NCI-H1930 (cell line): Measurements from ENCODE around the gene PLA2G4B.

Source experiments
- DNase-seq, 2 experiments: peaks; one replicate each; lab custom pipeline; 2025; lab: John Stamatoyannopoulos, UW

The PLA2G4B gene

DNA sequence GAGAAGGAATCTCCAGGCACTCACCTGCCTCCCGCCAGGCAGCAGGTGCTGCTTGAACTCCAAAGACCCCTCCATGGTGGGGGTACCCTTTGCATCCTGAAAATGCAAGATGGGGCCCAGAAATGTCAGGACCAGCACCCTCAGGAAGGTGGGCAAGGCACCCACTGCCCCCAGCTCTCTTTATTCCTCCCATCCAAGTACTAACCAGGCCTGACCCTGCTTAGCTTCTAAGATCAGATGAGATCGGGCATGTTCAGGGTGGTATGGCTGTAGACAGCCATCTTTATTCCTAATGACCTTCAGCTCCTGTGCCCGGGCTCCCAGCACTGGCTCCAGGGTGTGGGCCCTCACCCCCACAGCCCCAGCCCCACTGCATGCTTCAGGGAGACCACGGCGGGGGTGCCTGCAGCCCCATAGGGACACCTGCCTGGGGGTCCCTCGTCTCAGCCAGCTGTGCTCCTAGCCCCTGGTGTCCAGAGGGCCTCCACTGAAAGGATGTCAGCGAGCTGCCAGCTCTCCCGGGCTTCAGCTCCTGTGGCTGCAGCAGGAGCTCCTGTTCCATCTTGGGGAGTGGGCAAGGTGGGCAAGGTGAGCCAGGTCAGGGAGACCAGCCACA, 13.2 kb downstream of the PLA2G4B start:
- no peak for DNase-seq

- DNase-seq, result no peak
Observed at GRCh38 chr15:41852736-41853590, 14.3 kb downstream of the PLA2G4B start.

DNA sequence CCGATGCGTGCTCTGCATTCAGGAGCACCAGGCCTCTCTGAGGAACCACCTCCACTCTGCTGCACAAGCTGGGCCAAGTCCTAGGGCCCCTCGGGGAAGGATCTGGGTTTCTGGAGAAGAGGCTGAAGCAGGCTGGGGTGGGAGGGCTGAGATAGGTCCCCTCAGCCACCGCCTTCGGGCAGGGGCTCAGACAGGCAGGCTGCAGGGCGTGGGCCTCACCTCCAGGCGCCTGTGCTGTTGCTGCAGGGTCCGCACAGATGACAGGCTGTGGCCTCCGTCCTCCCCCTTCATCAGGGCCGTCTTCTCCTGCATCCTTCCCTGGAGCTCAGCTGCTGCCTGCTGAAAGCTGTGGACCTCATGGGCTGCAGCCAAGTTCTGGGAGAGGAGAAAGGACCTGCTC, 15.2 kb downstream of the PLA2G4B start:
- no peak for DNase-seq

GRCh38 chr15:41854443-41854842, 15.8 kb downstream of the PLA2G4B start:
- DNase-seq, result no peak

GRCh38 chr15:41855261-41855961, 16.8 kb downstream of the PLA2G4B start:
- DNase-seq, result no peak

DNA sequence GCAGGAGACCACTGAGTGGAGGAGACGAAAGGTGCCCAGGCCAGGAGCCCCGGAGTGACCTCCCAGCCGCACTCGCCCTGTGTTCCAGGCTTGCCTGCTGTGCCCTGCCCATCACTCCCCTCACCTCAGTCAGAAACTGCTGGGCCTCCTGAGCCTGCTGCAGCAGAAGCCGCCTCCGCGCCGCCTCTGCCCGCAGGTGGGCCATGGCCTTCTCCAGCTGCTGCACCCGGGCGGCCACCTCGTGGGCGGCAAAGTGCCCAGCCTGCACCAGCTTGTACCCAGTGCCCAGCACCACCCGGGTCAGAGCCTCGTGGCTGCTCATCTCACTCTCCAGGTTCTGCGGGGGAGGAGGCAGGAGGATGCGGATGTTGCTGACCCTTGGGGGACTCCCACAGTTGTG, 17.6 kb downstream of the PLA2G4B start:
- DNase-seq, result no peak

GRCh38 chr15:41856716-41857115, 18.1 kb downstream of the PLA2G4B start:
- DNase-seq, result no peak

- DNase-seq, result no peak
Observed at GRCh38 chr15:41857316-41857715, 18.7 kb downstream of the PLA2G4B start.

DNA sequence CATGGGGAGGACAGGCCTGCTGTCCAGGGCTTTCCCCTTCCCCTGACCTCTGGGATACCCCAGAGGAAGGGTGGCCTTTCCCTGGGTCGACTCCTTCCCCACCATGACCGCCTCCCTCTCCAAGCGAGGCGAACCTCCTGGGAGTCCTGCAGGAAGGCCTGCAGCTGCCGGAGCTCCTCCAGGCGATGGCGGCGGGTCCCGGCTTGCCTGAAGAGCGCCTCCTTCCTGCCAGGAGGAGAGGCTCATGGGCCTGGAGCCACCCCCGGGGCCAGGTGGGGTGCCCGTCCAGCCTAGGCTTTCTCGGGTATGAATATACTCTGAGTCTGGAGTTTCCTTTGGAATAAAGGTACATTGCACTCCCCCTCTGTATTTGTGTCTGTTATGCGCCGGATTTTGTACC, 20.1 kb downstream of the PLA2G4B start:
- DNase-seq, result no peak

DNA sequence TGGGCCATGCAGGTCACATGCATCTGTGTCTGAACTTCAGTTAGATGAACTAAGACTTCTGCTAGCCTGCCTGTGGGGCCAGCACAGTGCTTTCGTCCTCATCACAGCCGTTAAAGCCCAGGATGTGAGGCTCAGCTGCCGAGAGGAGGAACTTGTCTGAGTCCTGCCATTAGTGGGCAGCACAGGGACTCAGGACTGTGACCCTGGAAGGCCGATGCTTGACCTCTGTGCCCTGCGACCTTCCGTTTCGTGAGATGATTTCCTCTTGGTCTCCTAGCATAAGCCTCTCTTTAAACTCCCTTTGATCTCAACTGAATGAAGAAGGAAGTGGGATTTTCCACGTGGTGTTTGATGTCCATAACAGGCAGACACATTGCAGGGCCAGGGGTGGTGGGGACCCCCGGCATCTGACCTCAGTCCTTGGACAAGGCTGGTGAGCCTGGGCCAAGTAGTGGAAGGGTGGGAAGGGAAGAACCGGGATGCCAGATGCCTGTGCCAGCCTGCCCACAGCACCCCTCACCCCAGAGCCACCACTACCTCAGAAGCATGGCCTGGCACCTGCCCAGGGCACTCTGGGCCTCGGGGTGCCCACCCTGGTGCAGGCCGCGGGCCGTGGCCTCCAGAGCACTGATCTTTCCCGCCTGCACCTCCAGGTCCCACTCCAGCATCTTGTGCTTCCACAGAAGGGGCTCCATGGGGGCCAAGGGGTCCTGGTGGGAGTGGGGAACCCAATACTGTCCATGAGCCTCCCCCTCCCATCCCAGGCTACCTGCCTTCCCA, 21.6 kb downstream of the PLA2G4B start:
- DNase-seq, result no peak

DNA sequence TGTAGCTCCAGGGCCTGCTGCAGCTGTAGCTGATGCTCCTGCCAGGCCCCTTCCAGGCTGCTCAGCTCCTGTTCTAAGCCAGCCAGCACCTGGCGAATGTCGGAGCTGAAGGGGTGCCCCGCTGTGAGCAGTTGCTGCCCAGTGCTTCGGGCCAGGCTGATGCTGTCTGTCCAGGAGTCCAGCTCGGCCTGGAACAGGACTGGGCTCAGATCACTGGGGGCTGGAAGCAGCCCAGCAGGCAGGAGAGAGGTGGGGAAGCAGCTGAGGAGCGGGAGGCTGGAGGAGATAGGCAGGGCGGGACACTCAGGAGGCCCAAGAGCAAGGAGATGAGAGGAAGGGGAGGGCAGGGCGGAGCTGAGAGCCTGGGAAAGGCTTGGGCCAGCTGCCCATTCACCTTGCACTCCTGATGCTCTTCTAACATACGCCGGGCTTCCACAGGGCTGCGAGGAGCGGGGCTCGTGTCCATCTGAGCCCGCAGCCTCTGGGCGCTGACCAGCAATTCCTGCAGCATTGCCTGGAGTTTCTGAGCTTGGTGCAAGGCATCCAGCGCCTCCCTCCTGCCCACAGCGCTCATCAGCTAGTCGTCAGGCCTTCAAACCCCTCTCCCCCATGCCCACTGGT, 23.2 kb downstream of the PLA2G4B start:
- DNase-seq, result no peak

DNA sequence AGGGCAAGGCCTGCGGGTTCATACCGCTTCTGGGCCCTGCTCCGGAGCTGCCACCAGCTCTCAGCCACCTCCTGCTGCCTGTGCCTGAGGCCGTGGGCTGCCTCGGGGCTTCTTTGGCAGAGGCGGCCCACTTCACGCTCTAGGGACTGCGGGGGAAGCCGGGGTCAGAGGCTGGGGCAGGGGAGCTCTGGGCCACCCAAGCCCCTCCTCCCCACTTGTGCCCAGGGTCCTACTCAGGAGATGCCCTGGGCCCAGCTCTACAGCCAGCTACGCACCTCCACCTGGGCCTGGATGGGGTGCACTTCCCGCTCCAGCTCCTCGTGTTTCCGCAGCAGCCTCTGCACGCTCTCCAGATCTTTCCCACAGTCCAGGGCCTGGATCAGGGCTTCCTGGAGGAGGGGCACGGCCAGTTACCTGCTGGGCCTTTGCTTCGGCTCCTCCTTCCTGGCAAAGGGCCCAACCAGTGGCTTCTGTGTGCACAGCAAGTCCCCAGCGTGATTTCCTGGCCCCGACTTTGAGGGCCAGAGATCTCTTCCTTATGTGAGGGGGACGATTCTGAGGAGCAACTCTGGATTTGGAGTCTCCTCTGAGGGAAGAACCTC, 24.0 kb downstream of the PLA2G4B start:
- DNase-seq, result no peak

DNA sequence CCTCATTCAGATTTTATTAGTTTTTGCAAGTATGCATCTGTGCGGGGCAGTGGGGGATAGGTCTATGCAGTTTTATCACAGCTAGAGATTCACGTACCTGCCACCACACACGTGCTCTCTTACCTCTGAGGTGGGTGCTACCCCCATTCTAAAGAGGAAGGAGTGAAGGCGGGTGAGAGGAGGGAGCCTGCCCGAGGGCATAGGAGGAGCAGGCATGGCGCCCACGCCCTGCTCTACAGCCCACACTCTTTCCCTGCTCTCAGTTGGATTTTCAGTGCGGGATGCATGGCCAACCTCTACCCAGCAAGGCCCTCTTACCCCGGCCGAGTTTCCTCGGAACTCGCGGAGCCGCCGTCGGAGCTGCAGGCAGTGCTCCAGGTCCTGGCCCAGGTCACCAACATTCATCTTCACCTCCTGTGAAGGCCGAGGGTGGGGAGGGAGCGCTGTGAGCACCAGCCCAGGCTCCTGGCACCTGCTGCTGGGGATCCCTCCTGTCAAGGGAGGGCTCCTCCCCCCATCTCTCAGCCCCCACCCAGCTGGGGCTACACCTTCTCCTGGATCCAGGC, 26.9 kb downstream of the PLA2G4B start:
- DNase-seq, result no peak

- DNase-seq, result no peak
Observed at GRCh38 chr15:41866263-41866703, 27.6 kb downstream of the PLA2G4B start.

DNA sequence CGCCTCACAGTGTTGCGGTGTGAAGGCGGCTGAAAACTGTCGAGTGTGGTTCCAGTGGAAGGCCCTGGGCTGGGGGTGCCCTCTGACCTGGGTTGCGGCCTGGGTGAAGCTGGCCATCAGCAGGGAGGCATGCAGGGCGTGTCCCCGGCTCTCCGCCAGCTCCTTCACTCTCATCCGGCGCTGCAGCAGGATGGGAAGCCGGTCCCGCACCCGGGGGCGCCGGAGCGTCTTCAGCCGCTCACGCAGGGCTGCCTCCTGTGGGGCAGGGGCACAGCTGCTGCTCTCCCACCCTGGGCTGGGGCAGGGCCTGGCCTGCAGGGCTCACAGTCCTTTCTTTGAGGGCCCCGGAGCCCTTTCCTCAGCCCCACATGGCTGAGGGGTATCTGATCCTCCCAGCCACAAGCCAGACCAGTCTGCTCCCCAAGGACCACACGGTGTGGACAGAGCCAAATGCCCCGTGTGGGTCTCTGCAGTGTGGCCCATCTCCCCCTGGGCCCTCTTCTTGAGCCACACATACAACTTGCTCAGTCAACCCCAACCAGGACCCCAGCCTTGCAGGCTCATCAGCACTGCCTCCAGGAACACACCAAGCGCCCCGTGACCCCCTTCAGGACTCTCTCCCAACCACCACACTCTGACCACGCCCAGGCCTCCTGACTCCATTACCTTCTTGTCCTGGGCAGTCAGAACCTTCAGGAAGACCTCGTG, 28.4 kb downstream of the PLA2G4B start:
- no peak for DNase-seq

- DNase-seq, result no peak
Observed at GRCh38 chr15:41868321-41868720, 29.7 kb downstream of the PLA2G4B start.

DNA sequence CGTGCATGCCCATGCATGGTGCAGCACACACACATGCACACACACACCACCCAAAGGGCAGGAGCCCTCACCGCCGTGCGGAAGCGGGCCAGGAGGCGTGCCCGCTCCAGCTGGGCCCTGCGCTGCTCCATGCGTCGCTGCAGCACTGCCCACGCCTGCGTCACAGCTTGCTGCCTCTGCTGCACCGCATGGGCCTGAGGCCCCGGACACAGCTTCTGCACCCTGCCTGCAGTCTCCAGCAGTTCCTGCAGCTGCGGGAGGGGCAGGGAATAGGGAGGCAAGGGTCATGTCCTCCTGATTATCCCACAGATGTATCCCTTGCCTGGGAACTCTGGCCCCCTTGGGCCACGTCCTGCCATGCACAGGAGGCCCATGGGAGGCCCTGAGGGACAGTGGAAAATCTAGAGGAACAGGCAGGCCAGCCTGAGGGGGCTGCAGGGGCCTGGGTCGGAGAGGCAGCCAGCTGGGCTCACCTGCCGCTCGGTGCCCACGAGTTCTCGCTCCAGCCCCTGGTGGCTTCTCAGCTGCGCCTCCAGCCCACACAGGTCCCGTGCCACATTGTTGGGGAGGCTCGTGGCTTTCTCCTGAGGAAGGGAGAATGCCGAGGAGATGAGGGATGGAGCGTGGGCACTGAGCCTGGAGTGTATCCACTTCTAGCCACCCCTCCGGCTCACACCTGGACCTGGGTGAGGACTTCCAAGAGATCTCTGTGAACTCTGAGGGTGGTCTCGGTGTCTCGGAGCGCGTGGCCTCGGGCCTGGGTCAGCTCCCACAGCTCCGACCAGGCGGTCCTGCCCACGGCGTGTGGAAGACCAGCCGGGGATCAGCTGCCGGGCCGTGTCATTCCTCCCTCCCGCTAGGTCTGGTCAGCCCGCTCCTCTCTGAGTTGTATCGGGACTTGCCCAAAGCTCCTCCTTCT, 31.4 kb downstream of the PLA2G4B start:
- no peak for DNase-seq

DNA sequence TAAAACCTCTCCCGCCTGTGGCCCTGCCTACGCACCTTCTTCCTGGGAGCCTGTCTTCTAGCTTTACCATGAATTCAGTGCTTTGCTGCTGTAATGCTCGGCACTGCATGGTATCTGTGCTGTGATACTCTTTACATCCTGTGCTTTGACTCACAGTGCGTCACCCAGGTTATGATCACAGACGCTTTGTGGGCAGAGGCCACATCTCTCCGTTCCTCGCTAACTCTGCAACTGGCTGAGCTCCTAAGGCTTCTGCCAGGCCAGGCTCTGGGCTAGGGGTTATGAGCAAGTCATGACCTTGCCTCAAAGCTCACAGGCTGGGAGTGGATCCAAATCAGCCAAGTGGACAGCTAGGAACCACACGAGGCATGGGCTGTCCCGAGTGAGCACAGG, 32.0 kb downstream of the PLA2G4B start:
- no peak for DNase-seq
